Common myeloid progenitor, CD34-positive (primary cell): ENCODE measurements around the gene SEMA6C.
A peak's percentile ranks its signal among the peaks of the same experiment; 100 is the strongest.

Source experiments
- CTCF ChIA-PET: fragments of 350-600 bp; sonication (Branson Sonifier 250); formaldehyde crosslinking; loops from one replicate; lab custom pipeline; 2021; ENCODE audit warnings: antibody characterized with exemption; lab: Charles Lee
- POLR2A ChIA-PET: fragments of 350-600 bp; sonication (Branson Sonifier 250); formaldehyde crosslinking; loops from one replicate; lab custom pipeline; 2021; ENCODE audit warnings: antibody characterized with exemption; lab: Charles Lee
- DNase-seq, 3 donors: peaks; one replicate each; pipeline versions ENCODE4 v3.0.0 to v3.0.0-alpha.2; 2013
- H3K27ac ChIP-seq, 2 experiments: 1 replicate in 1 of 2; 2 replicates in 1 of 2; pipeline ENCODE4 v1.7.0; 2013; ENCODE audit warnings: inconsistent platforms in 2 of 2, low read length in 2 of 2, mild to moderate bottlenecking in 2 of 2, low read depth in 1 of 2, moderate library complexity in 1 of 2; ENCODE audit not compliant: severe bottlenecking in 2 of 2, insufficient read depth in 1 of 2, poor library complexity in 1 of 2
- H3K27me3 ChIP-seq, 5 experiments: replicated peaks in 2 of 5; 1 replicate in 3 of 5; 2 replicates in 2 of 5; pipeline versions ENCODE4 v1.6.1 to v1.7.0; 2013; ENCODE audit warnings: low read length in 4 of 5, mild to moderate bottlenecking in 2 of 5, moderate library complexity in 2 of 5, inconsistent platforms in 1 of 5; ENCODE audit not compliant: insufficient read depth in 5 of 5, control insufficient read depth in 4 of 5
- H3K36me3 ChIP-seq, 4 experiments: 1 replicate in 2 of 4; 2 replicates in 2 of 4; pipeline versions ENCODE4 v1.6.1 to v1.7.0; 2013; ENCODE audit warnings: low read length in 3 of 4, control low read depth in 1 of 4, mild to moderate bottlenecking in 1 of 4; ENCODE audit not compliant: control insufficient read depth in 4 of 4, insufficient read depth in 4 of 4
- H3K4me1 ChIP-seq, 4 experiments: 1 replicate in 3 of 4; 2 replicates in 1 of 4; pipeline versions ENCODE4 v1.6.1 to v1.7.1; 2013; ENCODE audit warnings: low read length in 3 of 4, mild to moderate bottlenecking in 3 of 4, control low read depth in 1 of 4, inconsistent platforms in 1 of 4, moderate library complexity in 1 of 4; ENCODE audit not compliant: control insufficient read depth in 4 of 4, insufficient read depth in 4 of 4; ENCODE audit errors: control extremely low read depth in 1 of 4
- H3K4me3 ChIP-seq, 7 experiments: 1 replicate in 4 of 7; 2 replicates in 3 of 7; pipeline versions ENCODE4 v1.5.1 to v1.7.0; 2013; ENCODE audit warnings: mild to moderate bottlenecking in 7 of 7, low read length in 6 of 7, moderate library complexity in 6 of 7, inconsistent platforms in 2 of 7, low read depth in 2 of 7, control low read depth in 1 of 7; ENCODE audit not compliant: insufficient read depth in 4 of 7, control insufficient read depth in 1 of 7; ENCODE audit errors: extremely low read depth in 1 of 7
- H3K9me3 ChIP-seq, 5 experiments: 1 replicate in 4 of 5; 2 replicates in 1 of 5; pipeline versions ENCODE4 v1.6.1 to v1.7.1; 2013; ENCODE audit warnings: low read length in 4 of 5, mild to moderate bottlenecking in 2 of 5, inconsistent platforms in 1 of 5, low read depth in 1 of 5, moderate library complexity in 1 of 5; ENCODE audit not compliant: control insufficient read depth in 4 of 5, insufficient read depth in 2 of 5; ENCODE audit errors: control extremely low read depth in 1 of 5
- WGBS: methylation state at CpG from one replicate; pipeline ENCODE4 v1.1.5; 2013; ENCODE audit not compliant: insufficient coverage; 5-methylcytosine and 5-hydroxymethylcytosine counted together

Gene SEMA6C

DNA sequence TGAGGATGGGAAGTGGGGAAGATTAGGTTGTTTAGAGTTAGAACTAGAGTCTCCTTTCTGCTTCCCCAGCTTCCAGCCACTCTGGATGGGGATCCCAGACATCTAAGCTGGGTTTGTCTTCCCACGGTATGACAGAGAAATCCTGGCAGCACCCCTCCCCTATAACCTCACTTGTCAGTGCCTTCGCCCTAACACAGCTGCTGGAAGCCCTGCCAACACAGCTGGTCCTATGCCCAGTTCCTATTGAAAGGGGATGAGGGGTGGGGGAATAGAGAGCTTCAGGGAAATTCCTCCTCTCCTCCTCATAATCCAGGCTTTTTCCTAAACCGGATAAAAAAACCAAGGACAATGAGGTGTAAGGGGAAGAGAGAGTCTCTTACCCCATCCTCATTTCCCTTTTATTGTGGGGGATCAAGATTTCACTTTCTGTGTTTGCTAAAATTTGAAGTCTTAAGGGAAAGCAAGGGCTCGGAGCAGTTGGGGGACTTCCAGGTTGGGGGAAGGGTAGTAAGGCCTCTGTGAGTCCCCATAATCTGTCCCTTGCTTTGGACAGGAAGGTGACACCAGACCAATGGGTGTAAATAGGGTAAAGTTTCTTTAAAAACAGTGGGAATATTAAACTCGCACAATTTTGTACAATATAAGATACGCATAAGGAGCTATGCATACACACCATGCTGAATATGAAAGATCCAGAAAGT lies 28.8 kb upstream of the SEMA6C start:
- Histone ChIP-seq H3K4me3 (no peak overlapping the region), H3K27ac (no peak overlapping the region), H3K27me3 (no peaks in the 10 kb centered on the region), H3K36me3 (peaks cover 8 to 76% (median 54%) of the 10 kb centered on the region in 4 experiments), H3K4me1 (no peaks in the 10 kb centered on the region), H3K9me3 (no peaks in the 10 kb centered on the region)
- POLR2A ChIA-PET: no interaction called here
- 82% methylated on average over 2 of the region's 6 CpGs for WGBS
- CTCF ChIA-PET: interaction anchor here (0.6 to 2.6 kb wide), 11 partner anchors 8 to 80 kb away, joined by 3 to 22 read pairs (median 3); partner anchors contain the start of genes PSMD4, TNFAIP8L2 and VPS72
- DNase-seq: no peak

DNA sequence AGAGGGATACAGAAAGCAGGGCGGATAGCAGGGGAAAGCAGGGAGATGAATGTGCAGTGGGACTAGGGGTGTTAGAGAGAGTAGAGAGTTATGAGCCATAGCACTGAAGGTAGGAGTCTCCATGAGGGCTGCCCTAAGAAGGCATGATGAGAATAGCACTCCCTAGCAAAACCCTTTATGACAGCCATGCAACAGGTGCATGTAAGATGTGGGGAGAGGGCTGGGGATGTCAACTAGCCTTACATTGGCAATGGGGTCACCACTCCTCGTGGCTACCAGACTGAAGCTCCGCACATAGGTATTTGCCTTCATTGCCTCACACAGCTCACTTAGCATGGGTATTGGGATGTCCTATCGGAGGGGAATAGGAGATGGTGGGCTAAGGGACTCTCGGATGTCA lies 24.8 kb upstream of the SEMA6C start:
- Histone ChIP-seq H3K27ac (no peak overlapping the region), H3K27me3 (no peaks in the 10 kb centered on the region), H3K36me3 (peaks cover 5 to 61% (median 47%) of the 10 kb centered on the region in 4 experiments), H3K4me3 (no peak overlapping the region), H3K4me1 (peaks cover 0 to 12% (median 11%) of the 10 kb centered on the region in 4 experiments), H3K9me3 (no peaks in the 10 kb centered on the region)
- 95% methylated on average over 2 of the region's 5 CpGs for WGBS
- no peak for DNase-seq
- CTCF ChIA-PET: interaction anchor here (1.0 to 1.7 kb wide), 4 partner anchors 12 to 30 kb away, joined by 3 to 5 read pairs (median 4); partner anchors contain the start of genes PIP5K1A and VPS72
- POLR2A ChIA-PET: no interaction called here

DNA sequence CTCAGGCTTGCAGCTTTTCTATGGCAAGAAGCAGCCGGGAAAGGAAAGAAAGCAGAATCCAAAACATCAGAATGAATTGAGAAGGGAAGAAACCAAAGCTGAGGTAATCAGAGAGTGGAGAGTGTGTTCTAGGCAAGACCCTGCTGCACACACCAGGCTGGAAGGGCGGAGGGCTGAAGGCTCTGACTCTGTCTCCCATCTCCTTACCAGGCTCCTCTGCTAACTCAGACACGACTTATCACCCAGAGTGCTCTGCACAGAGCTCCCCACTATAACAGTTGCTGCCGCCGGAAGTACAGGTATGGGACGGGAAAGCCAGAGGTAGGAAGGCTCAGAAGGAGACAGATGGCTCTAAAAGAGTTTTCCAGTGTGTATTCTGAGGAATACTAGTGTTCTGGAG lies 20.7 kb upstream of the SEMA6C start:
- ChIA-PET POLR2A (no interaction called here), CTCF (interaction anchor here (1.0 to 1.6 kb wide), 5 partner anchors 9 to 95 kb away, joined by 3 to 7 read pairs (median 3); partner anchors contain the start of gene TMOD4)
- DNase-seq: no peak
- Histone ChIP-seq H3K9me3 (no peaks in the 10 kb centered on the region), H3K4me1 (peaks cover 0 to 28% (median 22%) of the 10 kb centered on the region in 4 experiments), H3K4me3 (peak overlapping the region in 6 of 7 experiments; percentile 23 to 99 (median 96)), H3K27ac (peak overlapping the region; percentile 84 to 89), H3K27me3 (no peaks in the 10 kb centered on the region), H3K36me3 (peaks cover 3 to 43% (median 27%) of the 10 kb centered on the region in 4 experiments)
- WGBS: 96% methylated on average over 5 of the region's 6 CpGs

DNA sequence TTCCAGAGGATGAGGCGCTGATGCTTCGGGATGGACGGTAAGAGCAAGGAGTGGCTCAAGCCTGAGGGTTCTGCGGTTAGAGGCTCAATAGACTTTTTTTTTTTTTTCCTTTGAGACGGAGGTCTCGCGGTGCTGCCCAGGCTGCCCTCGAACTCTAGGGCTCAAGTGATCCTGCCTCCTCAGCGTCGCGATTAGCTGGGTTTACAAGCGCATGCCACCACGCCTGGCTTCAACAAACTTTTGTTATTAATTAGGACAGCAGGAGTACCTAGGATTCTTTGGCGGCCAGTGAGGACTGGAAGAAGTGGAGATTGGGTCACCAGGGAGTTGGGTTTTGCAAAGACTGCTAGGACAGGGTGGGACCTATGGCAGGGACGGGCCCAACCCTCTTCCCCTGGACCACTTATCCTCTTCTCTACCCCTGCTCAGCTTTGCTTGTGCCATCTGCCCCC lies 20.1 kb upstream of the SEMA6C start:
- H3K9me3 ChIP-seq: no peaks in the 10 kb centered on the region
- no peaks in the 10 kb centered on the region for H3K27me3 ChIP-seq
- 0% methylated on average over 8 of the region's 15 CpGs for whole genome bisulfite sequencing
- H3K27ac ChIP-seq: peak overlapping the region; percentile 84 to 89
- H3K4me1 ChIP-seq: peaks cover 0 to 28% (median 23%) of the 10 kb centered on the region in 4 experiments
- peak in 2 of 3 donors; percentile 43 to 52 for DNase-seq
- H3K36me3 ChIP-seq: peaks cover 3 to 44% (median 29%) of the 10 kb centered on the region in 4 experiments
- H3K4me3 ChIP-seq: peak overlapping the region; percentile 78 to 99 (median 94)
- ChIA-PET CTCF (interaction anchor here (0.9 to 1.4 kb wide), 6 partner anchors 9 to 166 kb away, joined by 3 read pairs; partner anchors contain the start of gene TMOD4), POLR2A (interaction anchor here (0.7 to 0.9 kb wide), 2 partner anchors 23 to 160 kb away, joined by 3 read pairs; partner anchors contain the start of gene VPS72)

DNA sequence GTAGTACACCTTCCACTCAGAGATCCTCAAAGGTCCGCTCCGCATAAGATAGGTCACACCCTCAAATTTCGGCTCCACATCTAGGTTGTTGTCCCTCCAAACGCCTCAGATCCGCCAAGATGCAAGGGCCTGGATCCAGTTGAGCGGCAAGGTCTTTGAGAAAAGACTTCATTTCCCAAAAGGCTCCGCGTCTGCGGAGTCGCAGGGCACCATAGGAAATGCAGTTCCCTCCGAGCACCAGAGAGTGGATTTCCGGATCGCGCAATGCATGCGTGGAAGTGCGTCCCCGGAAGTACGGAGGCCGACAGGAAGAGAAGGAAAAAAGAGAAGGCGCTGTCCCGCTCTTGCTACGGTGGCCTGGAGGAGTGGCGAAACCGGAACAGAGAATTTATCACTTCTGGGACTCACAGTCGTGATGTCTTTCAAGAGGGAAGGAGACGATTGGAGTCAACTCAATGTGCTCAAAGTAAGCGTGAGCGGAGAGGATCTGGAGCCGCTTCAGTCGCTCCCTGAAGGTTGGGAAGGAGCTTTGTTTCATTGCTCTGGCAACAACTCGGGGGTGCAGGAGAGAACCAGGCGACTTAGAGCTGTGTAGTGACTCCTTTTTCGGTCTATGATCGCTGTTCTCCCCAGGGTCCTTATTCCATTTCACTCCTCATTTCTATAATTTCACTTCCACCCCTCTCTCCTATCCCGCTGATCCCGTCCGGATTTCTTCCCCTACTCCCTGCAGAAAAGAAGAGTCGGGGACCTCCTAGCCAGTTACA lies 19.5 kb upstream of the SEMA6C start, which contains the start of the genes LYSMD1 and SCNM1:
LYSMD1 (minus strand) TSS at position 165 of the 767 bp plus-strand sequence. CDS start 644 bp downstream, outside the sequence.
SCNM1 (plus strand) TSS at position 407 of the 767 bp plus-strand sequence; CDS start at position 416, 9 bp downstream.
- CTCF ChIA-PET: interaction anchor here (0.9 to 1.4 kb wide), 7 partner anchors 8 to 166 kb away, joined by 3 to 4 read pairs (median 3); partner anchors contain the start of genes TMOD4 and TNFAIP8L2
- Histone ChIP-seq H3K36me3 (peaks cover 1 to 42% (median 26%) of the 10 kb centered on the region in 4 experiments), H3K27ac (peak within 1 kb of the TSS; percentile 84 to 89), H3K9me3 (no peaks in the 10 kb centered on the region), H3K4me3 (peak within 1 kb of the TSS; percentile 78 to 99 (median 94)), H3K4me1 (peaks cover 0 to 28% (median 25%) of the 10 kb centered on the region in 4 experiments), H3K27me3 (no peaks in the 10 kb centered on the region)
- POLR2A ChIA-PET: interaction anchor here (0.7 to 0.9 kb wide), 2 partner anchors 24 to 161 kb away, joined by 3 read pairs; partner anchors contain the start of gene VPS72
- 2% methylated on average over 28 of the region's 38 CpGs for WGBS
- peak; percentile 99 to 100 (median 100) for DNase-seq

DNA sequence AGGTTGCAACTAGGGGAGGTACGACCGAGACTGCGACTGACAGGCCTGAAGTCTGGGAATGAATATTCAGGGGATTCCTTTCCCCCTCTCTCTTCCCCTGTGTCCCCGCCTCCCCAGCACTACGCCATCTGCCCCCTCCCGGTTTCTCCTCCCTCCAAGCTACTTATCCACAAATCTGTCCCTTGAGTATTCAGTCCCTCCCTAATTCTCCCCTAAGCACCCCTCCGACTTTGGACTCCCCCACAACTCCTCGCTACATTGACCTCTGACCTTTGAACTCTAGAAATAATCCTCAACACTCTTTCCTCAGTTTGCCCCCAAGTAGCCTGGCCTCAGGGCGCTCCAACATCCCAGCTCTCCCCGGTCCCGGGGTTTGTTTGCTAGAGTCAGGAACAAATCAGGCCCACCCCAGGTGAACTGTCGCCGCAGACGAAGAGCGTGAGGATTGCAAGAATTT lies 18.9 kb upstream of the SEMA6C start:
- Histone ChIP-seq H3K4me1 (peaks cover 2 to 34% (median 31%) of the 10 kb centered on the region in 4 experiments), H3K27ac (peak overlapping the region in 1 of 2 experiments; percentile 89), H3K36me3 (peaks cover 0 to 42% (median 24%) of the 10 kb centered on the region in 4 experiments), H3K27me3 (no peaks in the 10 kb centered on the region), H3K4me3 (peak overlapping the region; percentile 78 to 99 (median 94)), H3K9me3 (no peaks in the 10 kb centered on the region)
- ChIA-PET POLR2A (no interaction called here), CTCF (interaction anchor here (0.7 to 1.2 kb wide), 3 partner anchors 8 to 88 kb away, joined by 3 to 4 read pairs (median 3); partner anchors contain the start of gene TNFAIP8L2)
- DNase-seq: peak in 1 of 3 donors; percentile 7
- WGBS: 35% methylated on average over 8 of the region's 15 CpGs
